Mesothelial cell of epicardium (in vitro differentiated cells): ENCODE measurements around the gene SIL1. TPM values are rescaled to one million over a fixed set of nuclear protein-coding genes. Genes with fewer than 3 reads are reported as not detected.
"Not testable (repeated sequence)": the region's sequence is repeated elsewhere in the genome, so short reads cannot be mapped to it uniquely, and the experiment has no call there.

Experiments
- DNase-seq, 2 experiments: peaks; one replicate each; pipeline ENCODE4 v3.0.0; 2021; ENCODE audit warnings: low spot score in 2 of 2; ENCODE audit not compliant: unreplicated experiment in 2 of 2
- H3K27ac Mint-ChIP-seq: 2 replicates; pipeline ENCODE4 v1.8.0; 2021; ENCODE audit warnings: mixed read lengths
- H3K27me3 Mint-ChIP-seq: 2 replicates; pipeline ENCODE4 v1.8.0; 2021; ENCODE audit warnings: low read depth, mixed read lengths
- H3K36me3 Mint-ChIP-seq: 2 replicates; pipeline ENCODE4 v1.8.0; 2021; ENCODE audit warnings: mixed read lengths
- H3K4me1 Mint-ChIP-seq: 2 replicates; pipeline ENCODE4 v1.8.0; 2021; ENCODE audit warnings: mixed read lengths
- H3K4me3 Mint-ChIP-seq: 2 replicates; pipeline ENCODE4 v1.8.0; 2021; ENCODE audit warnings: mild to moderate bottlenecking, moderate library complexity, mixed read lengths
- H3K9me3 Mint-ChIP-seq: 2 replicates; pipeline ENCODE4 v1.8.0; 2021; ENCODE audit warnings: mixed read lengths
- total RNA-seq: library from RNA; stranded (reverse); gene quantifications from 3 replicates; pipeline ENCODE4 v1.2.1, GENCODE V29; 2021
- TF ChIP-seq, protein P1 (sequence below): fragments of 200-600 bp; sonication (generic); IDR thresholded peaks from one replicate; pipeline ENCODE4 v1.5.0; 2021; ENCODE audit warnings: antibody characterized with exemption; ENCODE audit not compliant: unreplicated experiment

SIL1 gene
- total RNA-seq, 1 donor from 2014 or later, result 46.2 TPM

DNA sequence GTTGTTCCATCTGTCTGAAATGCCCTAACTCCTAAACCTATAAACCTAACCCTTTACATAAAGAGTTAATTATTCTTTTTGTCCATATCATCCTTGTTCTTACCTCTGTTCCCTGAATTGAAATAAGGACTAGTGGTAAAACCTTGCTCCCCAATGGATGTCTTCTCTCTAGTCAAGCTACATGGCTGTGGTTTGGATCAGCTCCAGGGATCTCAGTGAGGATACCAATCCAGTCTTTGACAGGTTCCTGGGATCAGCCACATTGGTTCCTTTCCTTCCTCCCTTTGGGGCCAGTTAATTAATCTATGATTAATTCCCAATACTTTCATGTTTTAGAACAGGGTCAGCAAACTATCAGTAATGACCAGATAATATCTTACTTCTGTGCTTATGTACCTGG, 151.6 kb downstream of the SIL1 start:
- peaks cover 3% of the 10 kb centered on the region for H3K4me1 Mint-ChIP-seq
- no peak for DNase-seq
- no peak overlapping the region for H3K4me3 Mint-ChIP-seq
- H3K36me3 Mint-ChIP-seq, result peaks cover 8% of the 10 kb centered on the region
- TF ChIP-seq, protein P1, sequence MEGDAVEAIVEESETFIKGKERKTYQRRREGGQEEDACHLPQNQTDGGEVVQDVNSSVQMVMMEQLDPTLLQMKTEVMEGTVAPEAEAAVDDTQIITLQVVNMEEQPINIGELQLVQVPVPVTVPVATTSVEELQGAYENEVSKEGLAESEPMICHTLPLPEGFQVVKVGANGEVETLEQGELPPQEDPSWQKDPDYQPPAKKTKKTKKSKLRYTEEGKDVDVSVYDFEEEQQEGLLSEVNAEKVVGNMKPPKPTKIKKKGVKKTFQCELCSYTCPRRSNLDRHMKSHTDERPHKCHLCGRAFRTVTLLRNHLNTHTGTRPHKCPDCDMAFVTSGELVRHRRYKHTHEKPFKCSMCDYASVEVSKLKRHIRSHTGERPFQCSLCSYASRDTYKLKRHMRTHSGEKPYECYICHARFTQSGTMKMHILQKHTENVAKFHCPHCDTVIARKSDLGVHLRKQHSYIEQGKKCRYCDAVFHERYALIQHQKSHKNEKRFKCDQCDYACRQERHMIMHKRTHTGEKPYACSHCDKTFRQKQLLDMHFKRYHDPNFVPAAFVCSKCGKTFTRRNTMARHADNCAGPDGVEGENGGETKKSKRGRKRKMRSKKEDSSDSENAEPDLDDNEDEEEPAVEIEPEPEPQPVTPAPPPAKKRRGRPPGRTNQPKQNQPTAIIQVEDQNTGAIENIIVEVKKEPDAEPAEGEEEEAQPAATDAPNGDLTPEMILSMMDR, result no peak
- no peak overlapping the region for H3K27ac Mint-ChIP-seq
- no peaks in the 10 kb centered on the region for H3K9me3 Mint-ChIP-seq
- no peaks in the 10 kb centered on the region for H3K27me3 Mint-ChIP-seq

DNA sequence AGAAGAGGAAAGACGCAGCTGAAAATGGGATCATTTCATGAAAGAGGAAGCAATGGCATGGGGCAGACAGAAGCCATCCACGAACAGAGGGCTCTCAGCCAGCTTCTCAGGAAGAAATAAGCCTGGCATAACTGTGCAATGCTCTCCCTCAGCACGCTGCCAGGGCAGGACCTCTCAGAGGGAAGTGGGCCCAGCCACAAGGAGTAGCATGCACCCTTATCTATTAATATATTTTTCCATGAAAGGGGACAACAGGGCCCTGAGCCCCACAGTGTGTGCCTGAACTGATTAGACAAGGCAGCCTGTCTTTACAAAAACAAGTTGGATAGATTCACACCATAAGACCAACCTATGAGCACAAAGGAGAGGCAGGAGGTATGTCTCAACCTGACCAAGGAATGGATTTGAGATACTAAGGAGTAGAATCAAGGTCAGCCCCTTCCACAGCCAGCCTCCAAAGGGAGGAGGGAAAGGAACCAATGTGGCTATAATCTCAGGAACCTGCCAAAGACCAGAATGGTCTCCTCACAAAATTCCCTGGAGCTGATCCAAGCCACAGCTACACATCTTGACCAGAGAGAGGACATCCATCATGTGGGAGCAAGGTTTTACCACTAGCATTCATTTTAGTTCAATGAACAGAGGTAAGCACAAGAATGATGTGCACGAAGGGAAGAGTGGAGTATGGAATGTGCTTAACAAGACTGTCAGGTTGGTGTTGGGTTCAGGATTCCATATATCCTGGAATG, 154.8 kb downstream of the SIL1 start:
- Mint-ChIP-seq H3K27ac (no peak overlapping the region), H3K9me3 (peaks cover 2% of the 10 kb centered on the region), H3K4me3 (no peak overlapping the region), H3K4me1 (no peaks in the 10 kb centered on the region), H3K36me3 (peaks cover 12% of the 10 kb centered on the region), H3K27me3 (no peaks in the 10 kb centered on the region)
- no peak for DNase-seq
- TF ChIP-seq, protein P1, result no peak

DNA sequence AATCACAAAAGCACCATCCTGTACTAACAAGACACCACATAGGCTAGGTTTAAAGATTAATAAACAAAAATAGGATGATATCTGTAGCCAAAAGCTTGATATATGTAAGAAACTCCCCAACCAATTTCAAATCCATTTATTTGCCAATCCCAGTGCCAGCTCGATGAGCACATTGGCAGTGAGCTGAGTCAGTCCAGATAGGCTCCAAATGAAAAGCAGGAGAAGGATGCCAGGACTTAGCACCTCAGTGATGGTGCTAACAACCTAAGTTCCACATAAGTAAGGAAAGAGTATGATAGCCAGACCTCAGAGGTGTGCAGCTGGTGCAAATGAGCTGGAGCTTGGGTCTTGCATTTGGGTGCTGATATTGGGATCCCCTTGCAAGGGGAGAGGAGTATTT, 158.1 kb downstream of the SIL1 start:
- Mint-ChIP-seq H3K27ac (no peak overlapping the region), H3K9me3 (peaks cover 23% of the 10 kb centered on the region), H3K4me3 (no peak overlapping the region), H3K27me3 (no peaks in the 10 kb centered on the region), H3K4me1 (no peaks in the 10 kb centered on the region), H3K36me3 (peaks cover 30% of the 10 kb centered on the region)
- DNase-seq, result no peak
- TF ChIP-seq, protein P1, result no peak

DNA sequence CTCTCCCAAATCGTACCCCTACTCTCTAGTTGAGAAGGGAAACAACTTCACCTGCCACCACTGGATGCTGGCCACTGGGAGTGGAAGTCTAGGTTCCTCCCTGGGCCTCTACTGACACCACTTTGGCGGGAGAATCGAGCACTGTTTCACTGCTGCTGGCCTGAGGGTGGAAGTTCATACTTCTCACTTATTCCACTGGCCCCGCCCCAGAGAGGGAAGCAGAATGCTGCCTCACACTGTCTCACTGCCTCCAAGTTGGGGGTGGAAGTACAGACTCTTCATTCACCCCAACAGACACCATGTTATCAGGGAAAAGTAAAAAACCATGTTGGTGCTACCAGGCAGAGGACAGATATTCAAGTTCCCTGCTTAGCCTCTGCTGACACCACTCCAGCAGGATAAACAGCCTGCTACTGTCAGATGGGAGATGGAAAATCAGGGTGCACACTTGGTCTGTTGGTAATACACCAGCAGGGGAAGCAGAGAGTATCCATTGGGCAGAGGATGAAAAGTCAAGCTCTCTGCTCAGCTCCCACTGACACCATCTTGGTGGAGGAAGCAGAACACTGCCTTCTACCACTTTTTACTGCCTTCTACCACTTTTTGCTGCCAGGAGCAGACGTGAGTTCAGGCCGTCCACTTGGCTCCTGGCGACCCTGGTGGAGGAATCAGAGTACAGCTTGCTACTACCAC, 159.4 kb downstream of the SIL1 start:
- TF ChIP-seq, protein P1, result no peak
- no peak overlapping the region for H3K27ac Mint-ChIP-seq

DNA sequence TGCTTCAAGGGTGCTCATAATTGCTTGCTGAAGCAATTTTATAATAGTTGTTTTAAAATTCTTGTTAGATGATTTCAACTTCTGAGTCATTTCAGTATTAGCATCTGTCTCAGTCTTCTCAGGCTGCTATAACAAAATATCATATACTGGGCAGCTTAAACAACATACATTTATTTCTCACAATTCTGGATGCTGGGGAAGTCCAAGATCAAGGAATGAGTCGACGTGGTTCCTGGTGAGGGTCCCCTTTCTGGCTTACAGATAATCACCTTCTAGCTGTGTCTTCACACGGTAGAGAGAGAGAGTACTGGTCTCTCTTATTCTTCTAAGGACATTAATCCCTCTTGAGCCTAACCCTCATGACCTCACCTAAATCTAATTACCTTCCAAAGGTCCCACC, 160.4 kb downstream of the SIL1 start:
- TF ChIP-seq, protein P1, result no peak
- H3K4me3 Mint-ChIP-seq, result no peak overlapping the region
- DNase-seq, result no peak
- H3K27me3 Mint-ChIP-seq, result no peaks in the 10 kb centered on the region
- H3K4me1 Mint-ChIP-seq, result no peaks in the 10 kb centered on the region
- no peak overlapping the region for H3K27ac Mint-ChIP-seq
- peaks cover 32% of the 10 kb centered on the region for H3K9me3 Mint-ChIP-seq
- peaks cover 37% of the 10 kb centered on the region for H3K36me3 Mint-ChIP-seq

More for the DNA sequence above, 159.4 kb downstream of the SIL1 start:
- peaks cover 25% of the 10 kb centered on the region for H3K9me3 Mint-ChIP-seq
- H3K27me3 Mint-ChIP-seq, result no peaks in the 10 kb centered on the region
- DNase-seq, result no peak
- H3K4me1 Mint-ChIP-seq, result no peaks in the 10 kb centered on the region
- peaks cover 31% of the 10 kb centered on the region for H3K36me3 Mint-ChIP-seq
- H3K4me3 Mint-ChIP-seq, result no peak overlapping the region

DNA sequence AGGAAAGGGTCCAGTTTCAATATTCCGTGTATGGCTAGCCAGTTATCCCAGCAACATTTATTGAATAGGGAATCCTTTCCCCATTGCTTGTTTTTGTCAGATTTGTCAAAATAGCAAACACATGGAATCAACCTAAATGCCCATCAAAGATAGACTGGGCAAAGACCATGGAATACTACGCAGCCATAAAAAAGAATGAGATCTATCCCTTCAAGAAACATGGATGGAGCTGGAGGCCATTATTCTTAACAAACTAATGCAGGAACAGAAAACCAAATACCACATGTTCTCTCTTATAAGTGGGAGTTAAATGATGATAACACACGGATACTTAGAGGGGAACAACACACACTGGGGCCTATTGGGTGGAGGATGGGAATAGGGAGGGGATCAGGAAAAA, 161.8 kb downstream of the SIL1 start:
- not testable (repeated sequence) for H3K4me3 Mint-ChIP-seq, H3K4me1 Mint-ChIP-seq, H3K27ac Mint-ChIP-seq, H3K27me3 Mint-ChIP-seq, DNase-seq
- H3K36me3 Mint-ChIP-seq, result peaks cover 40% of the 10 kb centered on the region
- H3K9me3 Mint-ChIP-seq, result peaks cover 44% of the 10 kb centered on the region
